ENCODE measurements around the gene ISG20L2. TPM values are rescaled to one million over a fixed set of nuclear protein-coding genes. Genes with fewer than 3 reads are reported as not detected.

ISG20L2 gene
- total RNA-seq, 1 donor from 2014 or later = 6.2 TPM

- peak; percentile 98 for DNase-seq
Observed at GRCh38 chr1:156740741-156741480, 12.3 kb upstream of the ISG20L2 start, which contains the start of gene MRPL24. TSS of gene MRPL24 (minus strand) at chr1:156741088. CDS start at chr1:156738704, 2,384 bp downstream.

- no peak for DNase-seq
Observed at GRCh38 chr1:156740237-156740740, 11.7 kb upstream of the ISG20L2 start.

- DNase-seq = no peak
Observed at GRCh38 chr1:156738916-156739315, 10.3 kb upstream of the ISG20L2 start.

GRCh38 chr1:156738407-156738806 lies 9.8 kb upstream of the ISG20L2 start:
- DNase-seq = no peak

- no peak for DNase-seq
Observed at GRCh38 chr1:156733989-156734584, 5.5 kb upstream of the ISG20L2 start.

- peak; percentile 81 for DNase-seq
Observed at GRCh38 chr1:156727926-156728598, 504 bp downstream of the ISG20L2 start, which contains the start of gene METTL25B. TSS of gene METTL25B (plus strand) at chr1:156728469. CDS start at chr1:156729105, 636 bp downstream.

GRCh38 chr1:156727492-156727891 lies 1.1 kb downstream of the ISG20L2 start:
- no peak for DNase-seq

GRCh38 chr1:156726549-156727226 lies 1.9 kb downstream of the ISG20L2 start:
- no peak for DNase-seq

GRCh38 chr1:156725683-156726280 lies 2.8 kb downstream of the ISG20L2 start:
- DNase-seq = peak; percentile 74

- DNase-seq = no peak
Observed at GRCh38 chr1:156721535-156721934, 7.0 kb downstream of the ISG20L2 start.

- DNase-seq = no peak
Observed at GRCh38 chr1:156721131-156721530, 7.4 kb downstream of the ISG20L2 start.

GRCh38 chr1:156717351-156717750 lies 11.2 kb downstream of the ISG20L2 start:
- DNase-seq = no peak

- DNase-seq = no peak
Observed at GRCh38 chr1:156714830-156715229, 13.7 kb downstream of the ISG20L2 start.

GRCh38 chr1:156712626-156713025 lies 15.9 kb downstream of the ISG20L2 start:
- no peak for DNase-seq

- DNase-seq = no peak
Observed at GRCh38 chr1:156711011-156711817, 17.4 kb downstream of the ISG20L2 start.

GRCh38 chr1:156709757-156710489 lies 18.6 kb downstream of the ISG20L2 start:
- peak; percentile 49 for DNase-seq

GRCh38 chr1:156709031-156709430 lies 19.5 kb downstream of the ISG20L2 start:
- DNase-seq = no peak

GRCh38 chr1:156708218-156708661 lies 20.3 kb downstream of the ISG20L2 start:
- DNase-seq = no peak

GRCh38 chr1:156707417-156708217 lies 20.9 kb downstream of the ISG20L2 start:
- DNase-seq = no peak

Data from occipital lobe (tissue), 2 donors.